ENCODE measurements around the gene PRAME. TPM values are rescaled to one million over a fixed set of nuclear protein-coding genes. Genes with fewer than 3 reads are reported as not detected.

Gene PRAME
- total RNA-seq, 2 donors from 2014 or later: 0.19 TPM; not detected in 1

DNA sequence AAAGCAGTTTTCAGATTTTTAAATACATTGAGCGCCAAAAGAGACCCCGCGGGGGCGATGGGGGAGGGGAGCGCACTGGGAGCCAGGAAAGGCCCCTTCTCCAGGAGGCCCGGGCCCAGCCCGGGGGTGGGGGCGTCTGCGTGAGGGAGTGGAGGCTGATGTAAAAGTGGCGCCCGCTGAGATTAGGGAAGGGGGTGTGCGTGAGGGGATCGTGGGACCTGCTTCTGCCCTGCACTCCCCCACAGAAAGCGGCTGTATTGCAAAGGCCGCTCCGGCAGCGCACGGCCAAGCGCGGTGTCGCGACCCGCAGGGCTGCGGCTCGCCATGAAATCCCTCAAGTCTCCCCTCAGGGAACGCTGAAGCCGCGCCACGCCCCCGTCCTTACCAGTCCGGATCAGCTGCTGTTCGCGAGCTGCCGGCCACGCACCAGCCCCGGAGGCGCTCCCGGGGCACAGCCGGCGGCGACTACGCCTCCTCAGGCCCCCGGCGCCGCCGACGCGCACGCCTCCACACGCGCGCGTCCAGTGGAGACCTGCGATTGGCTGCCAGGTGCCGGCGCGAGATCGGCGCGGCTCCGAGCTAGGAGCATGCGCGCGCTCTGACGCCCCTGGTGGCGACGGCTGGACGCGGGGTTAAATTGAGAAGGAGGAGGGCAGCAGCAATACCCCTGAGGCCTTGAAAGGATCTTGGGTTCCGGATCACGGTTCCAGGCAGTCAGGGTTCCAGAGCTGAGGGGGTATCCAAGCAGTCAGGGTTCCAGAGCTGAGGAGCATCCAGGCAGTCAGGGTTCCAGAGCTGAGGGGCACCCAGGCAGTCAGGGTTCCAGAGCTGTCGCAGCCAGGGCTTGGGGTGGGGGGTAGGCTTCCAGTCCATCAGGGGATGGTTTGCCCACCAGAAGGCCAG, 50.5 kb downstream of the PRAME start, which contains the start of gene ZNF280B:
Gene ZNF280B (minus strand): TSS at position 469 of the 903 bp plus-strand sequence. CDS start 19,344 bp downstream, outside the sequence.
- DNase-seq (ENCODE audit: low spot score): no peak
- Histone ChIP-seq H3K27me3 (no peaks in the 10 kb centered on the region), H3K36me3 (no peaks in the 10 kb centered on the region), H3K9me3 (peaks cover 0 to 20% of the 10 kb centered on the region in 2 donors), H3K4me3 (peak within 1 kb of the TSS; percentile 41 to 50), H3K27ac (no peak within 1 kb of the TSS), H3K4me1 (no peaks in the 10 kb centered on the region)
- TF ChIP-seq, protein P1, sequence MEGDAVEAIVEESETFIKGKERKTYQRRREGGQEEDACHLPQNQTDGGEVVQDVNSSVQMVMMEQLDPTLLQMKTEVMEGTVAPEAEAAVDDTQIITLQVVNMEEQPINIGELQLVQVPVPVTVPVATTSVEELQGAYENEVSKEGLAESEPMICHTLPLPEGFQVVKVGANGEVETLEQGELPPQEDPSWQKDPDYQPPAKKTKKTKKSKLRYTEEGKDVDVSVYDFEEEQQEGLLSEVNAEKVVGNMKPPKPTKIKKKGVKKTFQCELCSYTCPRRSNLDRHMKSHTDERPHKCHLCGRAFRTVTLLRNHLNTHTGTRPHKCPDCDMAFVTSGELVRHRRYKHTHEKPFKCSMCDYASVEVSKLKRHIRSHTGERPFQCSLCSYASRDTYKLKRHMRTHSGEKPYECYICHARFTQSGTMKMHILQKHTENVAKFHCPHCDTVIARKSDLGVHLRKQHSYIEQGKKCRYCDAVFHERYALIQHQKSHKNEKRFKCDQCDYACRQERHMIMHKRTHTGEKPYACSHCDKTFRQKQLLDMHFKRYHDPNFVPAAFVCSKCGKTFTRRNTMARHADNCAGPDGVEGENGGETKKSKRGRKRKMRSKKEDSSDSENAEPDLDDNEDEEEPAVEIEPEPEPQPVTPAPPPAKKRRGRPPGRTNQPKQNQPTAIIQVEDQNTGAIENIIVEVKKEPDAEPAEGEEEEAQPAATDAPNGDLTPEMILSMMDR (IDR thresholded peaks at IDR 0.05): peak in 1 of 2 donors; percentile 57

DNA sequence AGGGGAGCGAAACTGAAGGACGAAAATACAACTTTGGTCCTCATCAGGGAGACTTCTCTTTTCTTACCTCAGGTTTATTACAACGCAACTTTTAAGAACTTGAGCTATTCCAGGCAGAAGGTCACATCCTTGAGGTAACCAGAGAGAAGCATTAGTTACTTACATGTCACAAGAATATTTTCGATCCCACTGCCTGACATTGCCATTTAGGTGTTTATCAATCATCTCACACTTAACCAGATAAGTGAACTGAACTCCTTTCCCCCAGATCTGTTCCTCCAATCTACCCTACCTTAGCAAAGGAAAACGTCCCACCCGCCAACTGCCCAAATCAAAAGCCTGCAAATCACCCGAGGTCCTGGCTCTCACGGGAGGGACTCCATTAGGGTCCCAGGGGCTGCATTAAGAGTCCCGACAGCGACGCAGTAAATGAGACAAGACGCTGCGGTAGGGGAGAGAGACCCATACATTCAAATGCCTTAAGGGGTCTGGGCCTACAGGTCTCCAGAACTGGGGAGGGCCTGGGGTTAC, 51.3 kb downstream of the PRAME start:
- TF ChIP-seq, protein P1 (IDR thresholded peaks at IDR 0.05): no peak
- Histone ChIP-seq H3K9me3 (peaks cover 0 to 20% of the 10 kb centered on the region in 2 donors), H3K27ac (no peak overlapping the region), H3K36me3 (no peaks in the 10 kb centered on the region), H3K4me3 (peak overlapping the region; percentile 41 to 50), H3K4me1 (no peaks in the 10 kb centered on the region), H3K27me3 (no peaks in the 10 kb centered on the region)
- no peak for DNase-seq (ENCODE audit: low spot score)

DNA sequence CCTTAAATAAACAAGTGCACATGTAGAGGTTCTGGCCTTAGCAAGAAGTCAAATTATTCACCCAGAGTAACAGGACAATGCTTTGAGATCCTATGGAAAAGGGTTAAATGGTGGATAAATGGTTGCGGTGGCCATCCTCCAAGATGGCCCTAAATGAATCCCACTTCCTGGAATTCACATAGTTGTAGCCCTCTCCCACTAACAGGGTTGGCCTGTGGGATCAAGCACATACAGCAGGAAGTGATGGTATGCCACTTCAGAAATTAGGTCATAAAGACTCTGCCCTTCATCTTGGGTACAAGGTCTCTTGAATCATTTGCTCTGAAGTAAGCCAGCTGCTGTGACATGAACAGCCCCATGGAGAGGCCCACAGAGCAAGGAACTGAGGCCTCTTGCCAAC, 52.3 kb downstream of the PRAME start:
- H3K27me3 ChIP-seq: no peaks in the 10 kb centered on the region
- H3K9me3 ChIP-seq: peaks cover 0 to 20% of the 10 kb centered on the region in 2 donors
- H3K36me3 ChIP-seq: no peaks in the 10 kb centered on the region
- H3K4me1 ChIP-seq: no peaks in the 10 kb centered on the region
- no peak for DNase-seq (ENCODE audit: low spot score)
- TF ChIP-seq, protein P1 (IDR thresholded peaks at IDR 0.05): no peak
- H3K4me3 ChIP-seq: no peak overlapping the region
- H3K27ac ChIP-seq: no peak overlapping the region

DNA sequence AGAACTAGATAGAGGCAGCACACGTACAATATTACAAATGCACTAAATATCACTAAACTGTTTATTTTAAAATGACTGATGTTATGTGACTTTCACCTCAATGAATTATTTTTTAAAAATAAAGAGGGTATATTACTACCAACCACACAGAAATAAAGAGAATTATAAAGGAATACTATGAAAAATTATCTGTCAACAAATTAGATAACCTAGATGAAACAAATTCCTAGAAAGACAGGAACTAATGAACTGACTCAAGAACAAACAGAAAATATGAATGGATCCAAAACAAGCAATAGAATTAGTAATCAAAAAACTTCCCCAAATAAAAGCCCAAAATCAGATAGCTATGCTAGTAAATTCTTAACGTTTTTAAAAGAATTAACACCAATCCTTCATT, 60.8 kb downstream of the PRAME start:
- Histone ChIP-seq H3K9me3 (no peaks in the 10 kb centered on the region), H3K4me3 (no peak overlapping the region), H3K27ac (no peak overlapping the region), H3K27me3 (no peaks in the 10 kb centered on the region), H3K36me3 (no peaks in the 10 kb centered on the region), H3K4me1 (no peaks in the 10 kb centered on the region)
- TF ChIP-seq, protein P1 (IDR thresholded peaks at IDR 0.05): no peak
- no peak for DNase-seq (ENCODE audit: low spot score)

Other genes starting within 250 kb of the PRAME start
- gene ZNF280B, start 50.5 kb downstream of the PRAME start, total RNA-seq: 1 to 10 TPM; 1.1 to 1.2 TPM
- not detected for gene ZNF280A, start 39.0 kb downstream of the PRAME start, total RNA-seq
- not detected for gene GGTLC2, start 85.3 kb upstream of the PRAME start, total RNA-seq

Measured in right atrium auricular region (tissue), 2 donors.